Astrocyte of the cerebellum (primary cell): Measurements from ENCODE around the gene RAD51B.

Source experiments
- DNase-seq: peaks from one replicate; pipeline ENCODE4 v3.0.0-alpha.2; 2011; ENCODE audit warnings: low read depth
- H3K4me3 ChIP-seq: 2 replicates; pipeline ENCODE4 v1.5.1; 2011; ENCODE audit warnings: mild to moderate bottlenecking, low read depth, low read length, moderate library complexity
- in situ Hi-C: cut with HindIII; loops from 2 replicates; pipeline ENCODE4 v1.10.0; 2017; ENCODE audit warnings: low sequenced_read_pairs
- TF ChIP-seq, protein P1 (sequence below): IDR thresholded peaks from 2 replicates; pipeline ENCODE4 v1.5.1; 2012; ENCODE audit warnings: low read length, low read depth, moderate library complexity, mild to moderate bottlenecking; ENCODE audit errors: missing control alignments

RAD51B gene

DNA sequence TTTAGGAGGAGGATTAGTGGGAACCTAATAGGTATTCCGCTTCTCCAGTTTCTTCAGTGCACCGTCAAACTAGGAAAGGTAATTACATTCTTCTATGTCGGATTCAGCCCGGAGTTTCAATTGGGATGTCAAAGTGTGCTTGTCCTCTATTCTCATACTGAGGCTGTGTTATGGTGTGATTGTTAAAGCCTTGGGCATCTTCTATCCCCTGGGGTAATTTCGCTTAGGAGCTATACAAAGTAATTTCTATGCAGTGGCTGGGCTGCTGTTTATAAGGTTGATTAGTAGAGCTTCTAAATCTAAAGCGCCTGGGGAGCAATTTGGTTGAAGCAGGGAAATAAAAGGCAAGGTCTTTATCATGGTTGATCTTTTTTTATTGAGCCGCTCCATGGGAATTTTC lies 573.7 kb downstream of the RAD51B start:
- no peak overlapping the region for H3K4me3 ChIP-seq
- DNase-seq, result no peak
- in situ Hi-C loops, result no loop called here
- TF ChIP-seq, protein P1, sequence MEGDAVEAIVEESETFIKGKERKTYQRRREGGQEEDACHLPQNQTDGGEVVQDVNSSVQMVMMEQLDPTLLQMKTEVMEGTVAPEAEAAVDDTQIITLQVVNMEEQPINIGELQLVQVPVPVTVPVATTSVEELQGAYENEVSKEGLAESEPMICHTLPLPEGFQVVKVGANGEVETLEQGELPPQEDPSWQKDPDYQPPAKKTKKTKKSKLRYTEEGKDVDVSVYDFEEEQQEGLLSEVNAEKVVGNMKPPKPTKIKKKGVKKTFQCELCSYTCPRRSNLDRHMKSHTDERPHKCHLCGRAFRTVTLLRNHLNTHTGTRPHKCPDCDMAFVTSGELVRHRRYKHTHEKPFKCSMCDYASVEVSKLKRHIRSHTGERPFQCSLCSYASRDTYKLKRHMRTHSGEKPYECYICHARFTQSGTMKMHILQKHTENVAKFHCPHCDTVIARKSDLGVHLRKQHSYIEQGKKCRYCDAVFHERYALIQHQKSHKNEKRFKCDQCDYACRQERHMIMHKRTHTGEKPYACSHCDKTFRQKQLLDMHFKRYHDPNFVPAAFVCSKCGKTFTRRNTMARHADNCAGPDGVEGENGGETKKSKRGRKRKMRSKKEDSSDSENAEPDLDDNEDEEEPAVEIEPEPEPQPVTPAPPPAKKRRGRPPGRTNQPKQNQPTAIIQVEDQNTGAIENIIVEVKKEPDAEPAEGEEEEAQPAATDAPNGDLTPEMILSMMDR, result no peak

DNA sequence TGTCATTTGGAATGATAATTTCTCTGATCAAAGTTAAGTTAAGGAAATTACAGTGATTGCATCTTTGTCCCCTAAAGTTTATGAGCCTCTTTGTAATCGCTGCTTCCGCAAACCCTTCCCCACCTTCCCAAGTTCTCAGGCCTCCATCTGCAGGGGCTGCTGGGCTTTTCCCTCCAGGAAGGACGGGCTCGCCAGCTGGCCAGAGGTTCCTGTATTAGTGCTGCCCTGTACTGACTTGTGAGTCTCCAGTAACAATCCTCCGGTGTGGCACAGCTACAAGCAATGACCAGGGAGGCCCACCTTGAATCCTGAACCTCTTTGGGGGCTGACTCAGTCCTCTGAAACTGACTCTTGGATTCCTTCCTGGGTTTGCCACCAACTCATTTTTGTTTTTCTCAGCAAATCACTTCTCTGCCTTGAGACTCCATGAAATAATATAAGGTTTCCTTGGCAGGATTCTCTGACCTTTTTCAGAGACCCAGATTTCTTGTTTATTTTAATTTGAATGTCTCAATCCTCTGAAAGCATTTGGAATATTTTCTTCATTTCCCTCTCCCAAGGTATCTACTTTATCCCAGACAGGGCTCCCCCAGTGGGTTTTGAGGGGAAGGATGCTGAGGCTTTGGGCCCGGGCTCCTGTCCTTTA lies 574.7 kb downstream of the RAD51B start:
- H3K4me3 ChIP-seq, result no peak overlapping the region
- DNase-seq, result no peak
- in situ Hi-C loops, result no loop called here
- TF ChIP-seq, protein P1, result no peak

DNA sequence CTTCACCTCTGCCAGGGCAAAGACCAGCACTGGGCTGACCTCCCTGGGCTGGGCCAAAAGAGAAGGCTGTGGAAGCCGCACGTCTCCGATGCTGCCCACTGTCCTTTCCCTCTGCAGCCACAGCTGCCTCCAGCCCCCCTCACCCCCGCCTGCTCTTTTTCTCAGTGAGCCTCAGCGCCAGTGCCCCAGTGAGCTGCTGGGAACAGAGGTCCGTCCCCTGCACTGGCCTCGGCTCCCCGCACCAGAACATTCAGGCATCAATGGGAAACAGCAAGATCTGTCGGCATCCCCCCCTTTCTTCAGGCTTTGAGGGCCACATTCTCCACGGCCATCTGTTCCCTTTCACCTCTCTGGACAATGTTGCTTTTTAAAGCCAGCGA lies 575.2 kb downstream of the RAD51B start:
- in situ Hi-C loops, result no loop called here
- H3K4me3 ChIP-seq, result no peak overlapping the region
- no peak for DNase-seq
- TF ChIP-seq, protein P1, result no peak

DNA sequence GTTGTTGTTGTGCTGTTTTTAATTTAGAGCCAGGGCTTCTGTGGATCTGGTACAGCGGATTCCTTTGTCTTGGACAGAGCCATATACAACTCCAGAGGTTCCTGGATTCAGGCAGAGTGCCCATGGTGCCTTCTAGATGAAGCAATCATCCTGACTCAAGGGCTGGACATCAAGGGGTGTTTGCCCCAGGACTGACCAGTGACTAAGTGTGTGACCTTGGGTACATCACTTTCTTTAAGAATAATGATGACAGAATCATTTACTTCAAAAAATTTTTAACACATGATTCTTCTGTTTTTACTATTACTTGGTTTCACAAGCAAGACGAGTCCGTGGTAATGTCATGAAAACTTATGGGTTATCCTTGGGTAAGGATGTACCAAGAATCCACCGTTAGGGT lies 576.0 kb downstream of the RAD51B start:
- TF ChIP-seq, protein P1, result no peak
- no peak overlapping the region for H3K4me3 ChIP-seq
- no peak for DNase-seq
- in situ Hi-C loops, result no loop called here

DNA sequence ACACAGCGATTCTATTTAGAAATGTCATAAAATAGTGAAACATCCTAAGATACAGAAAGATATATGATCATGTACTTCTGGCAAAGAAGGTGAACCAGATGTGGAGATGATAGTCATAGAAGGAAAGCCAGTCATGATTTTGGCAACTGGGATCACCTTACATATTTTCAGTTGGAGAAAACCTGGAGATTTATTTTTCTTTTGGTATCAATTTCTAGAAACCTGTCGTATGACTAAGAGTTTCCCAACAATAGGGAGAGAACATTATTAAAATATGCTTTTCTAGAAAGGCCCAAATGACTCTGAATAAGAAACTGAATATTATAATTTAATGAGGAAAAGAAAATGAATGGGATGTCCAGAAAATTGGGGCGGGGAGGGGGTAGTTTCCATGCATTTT lies 576.9 kb downstream of the RAD51B start:
- DNase-seq, result no peak
- TF ChIP-seq, protein P1, result no peak
- no peak overlapping the region for H3K4me3 ChIP-seq
- in situ Hi-C loops, result no loop called here

DNA sequence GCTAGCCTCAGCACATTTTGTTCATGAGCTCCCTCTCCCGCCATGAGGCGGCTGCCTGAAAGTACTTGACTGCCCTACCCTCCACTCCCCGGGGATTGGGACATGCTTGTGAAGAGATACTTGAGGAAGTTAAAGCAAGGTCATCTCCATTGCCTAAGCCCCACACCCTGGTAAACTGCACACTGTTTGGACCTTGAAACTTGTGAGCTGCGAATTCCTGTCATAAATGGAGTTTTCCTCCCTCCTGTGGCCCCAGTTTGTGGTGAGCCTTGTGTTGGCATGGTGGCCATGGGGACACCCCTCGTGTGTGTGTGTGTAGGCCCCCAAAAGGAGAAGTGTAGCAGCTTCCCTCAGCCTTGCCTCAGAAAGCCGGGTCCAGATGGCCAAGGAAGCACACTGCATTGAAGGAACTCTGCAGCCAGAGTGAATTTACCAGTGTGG lies 577.8 kb downstream of the RAD51B start:
- in situ Hi-C loops, result no loop called here
- no peak for DNase-seq
- TF ChIP-seq, protein P1, result no peak
- no peak overlapping the region for H3K4me3 ChIP-seq
